Breast epithelium (tissue), 3 donors: Measurements from ENCODE around the gene ETFB.

Experiments
- CTCF ChIP-seq, 3 donors: fragments of 450-650 bp; IDR thresholded peaks; one replicate each; pipeline ENCODE4 v1.5.1; 2016 to 2017; ENCODE audit warnings: antibody characterized with exemption in 3 of 3, mild to moderate bottlenecking in 3 of 3, moderate library complexity in 3 of 3
- POLR2A ChIP-seq: fragments of 450-650 bp; IDR thresholded peaks from one replicate; pipeline ENCODE4 v1.6.1; 2016; ENCODE audit warnings: antibody characterized with exemption, mild to moderate bottlenecking, moderate library complexity
- POLR2AphosphoS5 ChIP-seq, 3 donors: sonication (generic); formaldehyde crosslinking; IDR thresholded peaks; one replicate each; pipeline ENCODE4 v1.6.1; 2017; ENCODE audit warnings: antibody characterized with exemption in 3 of 3

- TF ChIP-seq CTCF (IDR thresholded peaks at IDR 0.05), result no peak
- no peak for TF ChIP-seq POLR2AphosphoS5 (IDR thresholded peaks at IDR 0.05)
- TF ChIP-seq POLR2A, result no peak
Observed at GRCh38 chr19:51321799-51322198, 44.4 kb downstream of the ETFB start.
